SK-N-SH treated with all-trans-retinoic acid at 6 μM for 48 hours (cell line): ENCODE data around the gene PSMD6.

ENCODE experiments used
- ATAC-seq: fragments of 200-7000 bp; cut with Tn5 transposase; 3 replicates; pipeline ENCODE4 v1.9.1; 2020; ENCODE audit warnings: mild to moderate bottlenecking, moderate library complexity
- ARNTL ChIP-seq: fragments of 450-650 bp; formaldehyde crosslinking; IDR thresholded peaks from 2 replicates; pipeline ENCODE4 v1.5.0; 2020; ENCODE audit warnings: low read depth, mild to moderate bottlenecking, moderate library complexity, borderline replicate concordance
- BACH2 ChIP-seq: fragments of 250-450 bp; sonication (Bioruptor Pico); IDR thresholded peaks from 2 replicates; pipeline ENCODE4 v1.9.0; 2021; ENCODE audit warnings: mild to moderate bottlenecking, borderline replicate concordance
- CSRNP3 ChIP-seq: fragments of 250-450 bp; sonication (Bioruptor Pico); IDR thresholded peaks from 2 replicates; pipeline ENCODE4 v1.5.1; 2021; ENCODE audit warnings: mild to moderate bottlenecking, moderate library complexity
- GLIS3 ChIP-seq: fragments of 250-450 bp; sonication (Bioruptor Pico); IDR thresholded peaks from 2 replicates; pipeline ENCODE4 v1.5.0; 2020; ENCODE audit warnings: mild to moderate bottlenecking, moderate library complexity
- ISL1 ChIP-seq: fragments of 250-450 bp; sonication (Bioruptor Pico); IDR thresholded peaks from 2 replicates; pipeline ENCODE4 v2.1.2; 2022; ENCODE audit warnings: mild to moderate bottlenecking, moderate library complexity
- OSR1 ChIP-seq: fragments of 250-450 bp; sonication (Bioruptor Pico); IDR thresholded peaks from 2 replicates; pipeline ENCODE4 v1.8.0; 2022; ENCODE audit warnings: moderate library complexity, mild to moderate bottlenecking, inconsistent platforms
- PPARA ChIP-seq: fragments of 250-450 bp; sonication (Bioruptor Pico); IDR thresholded peaks from 2 replicates; pipeline ENCODE4 v1.5.0; 2020; ENCODE audit warnings: mild to moderate bottlenecking, borderline replicate concordance
- RARB ChIP-seq: fragments of 250-450 bp; sonication (Bioruptor Pico); IDR thresholded peaks from 2 replicates; pipeline ENCODE4 v1.8.0; 2021; ENCODE audit warnings: mild to moderate bottlenecking, moderate library complexity
- SNAI2 ChIP-seq: fragments of 250-450 bp; sonication (Bioruptor Pico); IDR thresholded peaks from 2 replicates; pipeline ENCODE4 v1.5.0; 2020; ENCODE audit warnings: mild to moderate bottlenecking, moderate library complexity
- TOX ChIP-seq: fragments of 250-450 bp; sonication (Bioruptor Pico); IDR thresholded peaks from 2 replicates; pipeline ENCODE4 v1.8.0; 2021; ENCODE audit warnings: mild to moderate bottlenecking, moderate library complexity, borderline replicate concordance
- ZC3H10 ChIP-seq: fragments of 250-450 bp; sonication (Bioruptor Pico); IDR thresholded peaks from 2 replicates; pipeline ENCODE4 v1.5.1; 2021; ENCODE audit warnings: mild to moderate bottlenecking, moderate library complexity
- ZFP3 ChIP-seq: fragments of 250-450 bp; sonication (Bioruptor Pico); IDR thresholded peaks from 2 replicates; pipeline ENCODE4 v1.5.0; 2020; ENCODE audit warnings: mild to moderate bottlenecking, moderate library complexity
- ZNF565 ChIP-seq: fragments of 450-650 bp; formaldehyde crosslinking; conservative IDR thresholded peaks from 2 replicates; pipeline ENCODE4 v1.5.0; 2020; ENCODE audit warnings: low read depth, mild to moderate bottlenecking, moderate library complexity
- ZNF70 ChIP-seq: fragments of 450-650 bp; formaldehyde crosslinking; IDR thresholded peaks from 2 replicates; pipeline ENCODE4 v1.5.0; 2020; ENCODE audit warnings: mild to moderate bottlenecking, moderate library complexity
- TF ChIP-seq, protein P1 (sequence below): fragments of 250-450 bp; sonication (Bioruptor Pico); IDR thresholded peaks from 2 replicates; pipeline ENCODE4 v1.5.1; 2020; ENCODE audit warnings: low read depth, mild to moderate bottlenecking, moderate library complexity
- TF ChIP-seq, protein P2 (sequence below): fragments of 250-450 bp; sonication (Bioruptor Pico); IDR thresholded peaks from 2 replicates; pipeline ENCODE4 v1.8.0; 2021; ENCODE audit warnings: low read depth, mild to moderate bottlenecking, moderate library complexity, borderline replicate concordance
- TF ChIP-seq, protein P3 (sequence below): fragments of 250-450 bp; sonication (Bioruptor Pico); IDR thresholded peaks from 2 replicates; pipeline ENCODE4 v1.8.0; 2020; ENCODE audit warnings: mild to moderate bottlenecking, moderate library complexity, borderline replicate concordance

Gene PSMD6

GRCh38 chr3:63990204-63990603, 33.1 kb downstream of the PSMD6 start (continued):
- TF ChIP-seq CSRNP3 (no peak), ISL1 (CRISPR knock-in tag) (no peak), ARNTL (CRISPR knock-in tag) (no peak), ZC3H10 (CRISPR knock-in tag) (no peak), ZNF70 (CRISPR knock-in tag) (no peak)

DNA sequence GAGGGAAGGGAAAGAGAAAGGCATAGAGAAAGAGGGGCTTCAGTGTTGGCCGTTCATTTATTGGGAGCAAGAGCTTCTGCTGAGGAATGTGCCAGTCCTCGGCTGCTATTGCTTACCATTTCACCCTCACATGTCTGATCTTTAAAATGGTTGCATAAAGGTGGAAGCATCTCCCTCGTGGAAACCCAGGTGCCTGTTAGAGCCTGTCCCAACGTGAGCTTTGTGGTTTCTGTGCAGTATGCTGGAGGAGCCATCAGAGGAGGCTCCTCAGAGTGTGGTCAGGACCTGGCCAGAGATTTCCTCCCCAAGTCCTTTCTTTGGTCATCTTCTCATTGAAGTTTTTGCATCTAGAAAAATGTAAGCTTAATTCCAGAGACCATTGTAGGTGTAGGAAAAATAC, 34.4 kb downstream of the PSMD6 start:
- ATAC-seq: no peak
- TF ChIP-seq ZNF565 (CRISPR knock-in tag): no peak
- TF ChIP-seq ARNTL (CRISPR knock-in tag): no peak
- TF ChIP-seq ZNF70 (CRISPR knock-in tag): no peak
- TF ChIP-seq BACH2 (CRISPR knock-in tag): no peak
- TF ChIP-seq, protein P1, sequence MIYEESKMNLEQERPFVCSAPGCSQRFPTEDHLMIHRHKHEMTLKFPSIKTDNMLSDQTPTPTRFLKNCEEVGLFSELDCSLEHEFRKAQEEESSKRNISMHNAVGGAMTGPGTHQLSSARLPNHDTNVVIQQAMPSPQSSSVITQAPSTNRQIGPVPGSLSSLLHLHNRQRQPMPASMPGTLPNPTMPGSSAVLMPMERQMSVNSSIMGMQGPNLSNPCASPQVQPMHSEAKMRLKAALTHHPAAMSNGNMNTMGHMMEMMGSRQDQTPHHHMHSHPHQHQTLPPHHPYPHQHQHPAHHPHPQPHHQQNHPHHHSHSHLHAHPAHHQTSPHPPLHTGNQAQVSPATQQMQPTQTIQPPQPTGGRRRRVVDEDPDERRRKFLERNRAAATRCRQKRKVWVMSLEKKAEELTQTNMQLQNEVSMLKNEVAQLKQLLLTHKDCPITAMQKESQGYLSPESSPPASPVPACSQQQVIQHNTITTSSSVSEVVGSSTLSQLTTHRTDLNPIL: no peak
- no peak for TF ChIP-seq ISL1 (CRISPR knock-in tag)
- TF ChIP-seq, all 23 proteins: peak for 0

- no peak for TF ChIP-seq RARB (CRISPR knock-in tag)
- TF ChIP-seq, protein P1: no peak
- no peak for TF ChIP-seq SNAI2 (CRISPR knock-in tag)
- no peak for ATAC-seq
Measured at GRCh38 chr3:63986831-63987230, 36.5 kb downstream of the PSMD6 start.

DNA sequence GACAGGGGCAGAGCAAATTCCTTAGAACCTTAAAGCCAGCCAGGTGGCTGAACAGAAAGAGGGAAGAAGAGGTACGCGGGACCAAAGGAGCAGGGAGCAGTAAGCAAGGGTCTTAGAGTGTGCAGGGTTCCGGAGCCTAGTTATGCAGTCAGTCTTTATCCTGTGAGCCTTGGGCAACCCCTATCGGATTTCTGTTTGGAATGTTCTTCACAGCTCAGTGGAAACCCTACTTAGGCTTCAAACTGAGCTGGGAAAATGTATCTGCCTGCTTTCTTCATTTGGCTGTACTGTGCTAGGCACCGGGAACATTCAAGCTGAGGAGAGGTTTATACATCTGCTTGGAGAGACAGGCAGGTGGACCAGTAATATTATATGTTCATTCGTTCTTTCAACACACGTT, 37.1 kb downstream of the PSMD6 start:
- no peak for TF ChIP-seq PPARA (CRISPR knock-in tag)
- TF ChIP-seq OSR1: no peak
- TF ChIP-seq SNAI2 (CRISPR knock-in tag): no peak
- TF ChIP-seq ISL1 (CRISPR knock-in tag): no peak
- TF ChIP-seq, protein P2, sequence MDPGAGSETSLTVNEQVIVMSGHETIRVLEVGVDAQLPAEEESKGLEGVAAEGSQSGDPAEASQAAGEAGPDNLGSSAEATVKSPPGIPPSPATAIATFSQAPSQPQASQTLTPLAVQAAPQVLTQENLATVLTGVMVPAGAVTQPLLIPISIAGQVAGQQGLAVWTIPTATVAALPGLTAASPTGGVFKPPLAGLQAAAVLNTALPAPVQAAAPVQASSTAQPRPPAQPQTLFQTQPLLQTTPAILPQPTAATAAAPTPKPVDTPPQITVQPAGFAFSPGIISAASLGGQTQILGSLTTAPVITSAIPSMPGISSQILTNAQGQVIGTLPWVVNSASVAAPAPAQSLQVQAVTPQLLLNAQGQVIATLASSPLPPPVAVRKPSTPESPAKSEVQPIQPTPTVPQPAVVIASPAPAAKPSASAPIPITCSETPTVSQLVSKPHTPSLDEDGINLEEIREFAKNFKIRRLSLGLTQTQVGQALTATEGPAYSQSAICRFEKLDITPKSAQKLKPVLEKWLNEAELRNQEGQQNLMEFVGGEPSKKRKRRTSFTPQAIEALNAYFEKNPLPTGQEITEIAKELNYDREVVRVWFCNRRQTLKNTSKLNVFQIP: no peak
- no peak for TF ChIP-seq CSRNP3
- no peak for TF ChIP-seq ZFP3
- no peak for TF ChIP-seq ZC3H10 (CRISPR knock-in tag)
- TF ChIP-seq ARNTL (CRISPR knock-in tag): no peak
- no peak for TF ChIP-seq TOX
- TF ChIP-seq RARB (CRISPR knock-in tag): no peak
- TF ChIP-seq, all 23 proteins: peak for 0
- ATAC-seq: no peak

GRCh38 chr3:63984391-63984790, 38.9 kb downstream of the PSMD6 start:
- ATAC-seq: no peak
- TF ChIP-seq, protein P3, sequence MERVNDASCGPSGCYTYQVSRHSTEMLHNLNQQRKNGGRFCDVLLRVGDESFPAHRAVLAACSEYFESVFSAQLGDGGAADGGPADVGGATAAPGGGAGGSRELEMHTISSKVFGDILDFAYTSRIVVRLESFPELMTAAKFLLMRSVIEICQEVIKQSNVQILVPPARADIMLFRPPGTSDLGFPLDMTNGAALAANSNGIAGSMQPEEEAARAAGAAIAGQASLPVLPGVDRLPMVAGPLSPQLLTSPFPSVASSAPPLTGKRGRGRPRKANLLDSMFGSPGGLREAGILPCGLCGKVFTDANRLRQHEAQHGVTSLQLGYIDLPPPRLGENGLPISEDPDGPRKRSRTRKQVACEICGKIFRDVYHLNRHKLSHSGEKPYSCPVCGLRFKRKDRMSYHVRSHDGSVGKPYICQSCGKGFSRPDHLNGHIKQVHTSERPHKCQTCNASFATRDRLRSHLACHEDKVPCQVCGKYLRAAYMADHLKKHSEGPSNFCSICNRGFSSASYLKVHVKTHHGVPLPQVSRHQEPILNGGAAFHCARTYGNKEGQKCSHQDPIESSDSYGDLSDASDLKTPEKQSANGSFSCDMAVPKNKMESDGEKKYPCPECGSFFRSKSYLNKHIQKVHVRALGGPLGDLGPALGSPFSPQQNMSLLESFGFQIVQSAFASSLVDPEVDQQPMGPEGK (CRISPR knock-in tag): no peak
- no peak for TF ChIP-seq ZNF70 (CRISPR knock-in tag)
- no peak for TF ChIP-seq ISL1 (CRISPR knock-in tag)
- no peak for TF ChIP-seq SNAI2 (CRISPR knock-in tag)
- no peak for TF ChIP-seq GLIS3
- no peak for TF ChIP-seq OSR1
- TF ChIP-seq BACH2 (CRISPR knock-in tag): no peak
- TF ChIP-seq, protein P1: no peak
- TF ChIP-seq ZNF565 (CRISPR knock-in tag): no peak
- no peak for TF ChIP-seq ZC3H10 (CRISPR knock-in tag)
- TF ChIP-seq, protein P2: no peak
- no peak for TF ChIP-seq PPARA (CRISPR knock-in tag)
- no peak for TF ChIP-seq CSRNP3
